ENCODE data around the gene PRSS12. TPM values are rescaled to one million over a fixed set of nuclear protein-coding genes. Genes with fewer than 3 reads are reported as not detected.

Gene PRSS12
- total RNA-seq, 1 experiment from 2014 or later = 14.1 TPM

DNA sequence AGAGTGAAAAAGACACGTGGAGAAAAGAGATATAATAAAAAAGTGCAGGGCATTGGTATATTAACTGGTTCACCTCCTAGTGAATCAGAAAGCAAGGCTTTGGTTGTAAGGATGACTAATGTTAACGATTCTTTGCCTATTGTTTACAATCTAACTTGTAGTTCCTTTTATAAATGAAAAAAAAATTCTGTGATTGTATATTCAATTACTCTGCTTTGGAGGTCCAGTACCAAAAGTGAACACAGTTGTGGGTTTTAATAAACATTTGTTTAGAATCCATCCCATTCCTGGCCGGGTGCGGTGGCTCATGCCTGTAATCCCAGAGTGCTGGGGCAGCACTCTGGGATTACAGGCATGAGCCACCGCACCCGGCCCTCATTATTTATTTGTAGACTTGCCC, 36.9 kb upstream of the PRSS12 start:
- peaks cover 11% of the 10 kb centered on the region for H3K27me3 Mint-ChIP-seq (ENCODE audit: low read depth)
- H3K9me3 Mint-ChIP-seq = peaks cover 19% of the 10 kb centered on the region
- DNase-seq (ENCODE audit: low spot score) = no peak
- POLR2A ChIA-PET = no interaction called here
- H3K27ac Mint-ChIP-seq = no peak overlapping the region
- CTCF ChIA-PET = no interaction called here
- no peak for ATAC-seq
- TF ChIP-seq PRRX2 (CRISPR knock-in tag; IDR thresholded peaks at IDR 0.05) (no peak), ZNF219 (CRISPR knock-in tag; IDR thresholded peaks at IDR 0.05; ENCODE audit: borderline replicate concordance) (no peak), MLX (CRISPR knock-in tag; IDR thresholded peaks at IDR 0.05) (no peak), AFF4 (CRISPR knock-in tag; IDR thresholded peaks at IDR 0.05; ENCODE audit: borderline replicate concordance) (no peak), ZNF423 (CRISPR knock-in tag; IDR thresholded peaks at IDR 0.05) (no peak), FOXK1 (CRISPR knock-in tag; IDR thresholded peaks at IDR 0.05) (no peak), EMX1 (CRISPR knock-in tag; IDR thresholded peaks at IDR 0.05) (no peak), SMAD4 (CRISPR knock-in tag; IDR thresholded peaks at IDR 0.05) (no peak), NR2C2 (CRISPR knock-in tag; IDR thresholded peaks at IDR 0.05) (no peak), ARID4B (CRISPR knock-in tag; IDR thresholded peaks at IDR 0.05; ENCODE audit: borderline replicate concordance) (no peak)
- TF ChIP-seq, protein P1, sequence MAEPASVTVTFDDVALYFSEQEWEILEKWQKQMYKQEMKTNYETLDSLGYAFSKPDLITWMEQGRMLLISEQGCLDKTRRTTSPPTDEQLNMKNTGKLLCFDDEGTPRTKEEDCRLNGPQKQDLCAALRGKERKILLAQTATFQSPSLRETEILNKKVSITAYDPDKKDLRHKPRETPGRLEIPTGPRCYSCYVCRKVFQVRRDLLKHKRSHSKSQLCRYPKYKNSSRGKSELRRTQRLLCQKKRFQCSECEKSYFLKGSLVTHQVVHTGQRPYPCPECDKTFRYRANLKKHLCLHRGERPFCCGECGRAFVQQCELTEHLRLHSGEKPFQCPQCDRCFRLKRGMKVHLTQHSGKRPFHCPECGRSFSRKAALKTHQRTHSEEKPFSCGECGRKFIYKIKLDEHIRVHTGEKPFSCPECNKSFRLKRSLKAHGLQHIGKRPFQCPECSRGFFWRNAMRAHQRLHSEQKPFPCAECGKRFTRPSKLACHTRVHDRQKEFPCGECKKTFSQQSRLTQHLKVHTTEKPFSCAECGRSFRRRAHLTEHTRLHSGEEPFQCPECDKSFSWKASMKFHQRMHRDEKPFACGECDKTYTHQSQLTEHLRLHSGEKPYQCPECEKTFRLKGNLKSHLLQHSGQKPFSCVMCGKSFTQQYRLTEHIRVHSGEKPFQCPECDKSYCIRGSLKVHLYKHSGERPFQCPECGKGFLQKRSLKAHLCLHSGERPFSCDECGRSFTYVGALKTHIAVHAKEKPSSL (CRISPR knock-in tag; conservative IDR thresholded peaks at IDR 0.05) = no peak
- TF ChIP-seq, protein P2, sequence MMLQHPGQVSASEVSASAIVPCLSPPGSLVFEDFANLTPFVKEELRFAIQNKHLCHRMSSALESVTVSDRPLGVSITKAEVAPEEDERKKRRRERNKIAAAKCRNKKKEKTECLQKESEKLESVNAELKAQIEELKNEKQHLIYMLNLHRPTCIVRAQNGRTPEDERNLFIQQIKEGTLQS (CRISPR knock-in tag; conservative IDR thresholded peaks at IDR 0.05) = no peak
- TF ChIP-seq, protein P3, sequence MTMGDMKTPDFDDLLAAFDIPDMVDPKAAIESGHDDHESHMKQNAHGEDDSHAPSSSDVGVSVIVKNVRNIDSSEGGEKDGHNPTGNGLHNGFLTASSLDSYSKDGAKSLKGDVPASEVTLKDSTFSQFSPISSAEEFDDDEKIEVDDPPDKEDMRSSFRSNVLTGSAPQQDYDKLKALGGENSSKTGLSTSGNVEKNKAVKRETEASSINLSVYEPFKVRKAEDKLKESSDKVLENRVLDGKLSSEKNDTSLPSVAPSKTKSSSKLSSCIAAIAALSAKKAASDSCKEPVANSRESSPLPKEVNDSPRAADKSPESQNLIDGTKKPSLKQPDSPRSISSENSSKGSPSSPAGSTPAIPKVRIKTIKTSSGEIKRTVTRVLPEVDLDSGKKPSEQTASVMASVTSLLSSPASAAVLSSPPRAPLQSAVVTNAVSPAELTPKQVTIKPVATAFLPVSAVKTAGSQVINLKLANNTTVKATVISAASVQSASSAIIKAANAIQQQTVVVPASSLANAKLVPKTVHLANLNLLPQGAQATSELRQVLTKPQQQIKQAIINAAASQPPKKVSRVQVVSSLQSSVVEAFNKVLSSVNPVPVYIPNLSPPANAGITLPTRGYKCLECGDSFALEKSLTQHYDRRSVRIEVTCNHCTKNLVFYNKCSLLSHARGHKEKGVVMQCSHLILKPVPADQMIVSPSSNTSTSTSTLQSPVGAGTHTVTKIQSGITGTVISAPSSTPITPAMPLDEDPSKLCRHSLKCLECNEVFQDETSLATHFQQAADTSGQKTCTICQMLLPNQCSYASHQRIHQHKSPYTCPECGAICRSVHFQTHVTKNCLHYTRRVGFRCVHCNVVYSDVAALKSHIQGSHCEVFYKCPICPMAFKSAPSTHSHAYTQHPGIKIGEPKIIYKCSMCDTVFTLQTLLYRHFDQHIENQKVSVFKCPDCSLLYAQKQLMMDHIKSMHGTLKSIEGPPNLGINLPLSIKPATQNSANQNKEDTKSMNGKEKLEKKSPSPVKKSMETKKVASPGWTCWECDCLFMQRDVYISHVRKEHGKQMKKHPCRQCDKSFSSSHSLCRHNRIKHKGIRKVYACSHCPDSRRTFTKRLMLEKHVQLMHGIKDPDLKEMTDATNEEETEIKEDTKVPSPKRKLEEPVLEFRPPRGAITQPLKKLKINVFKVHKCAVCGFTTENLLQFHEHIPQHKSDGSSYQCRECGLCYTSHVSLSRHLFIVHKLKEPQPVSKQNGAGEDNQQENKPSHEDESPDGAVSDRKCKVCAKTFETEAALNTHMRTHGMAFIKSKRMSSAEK (CRISPR knock-in tag; IDR thresholded peaks at IDR 0.05; ENCODE audit: borderline replicate concordance) = no peak
- no peaks in the 10 kb centered on the region for H3K4me1 Mint-ChIP-seq
- peaks cover 9% of the 10 kb centered on the region for H3K36me3 Mint-ChIP-seq
- no peak overlapping the region for H3K4me3 Mint-ChIP-seq

Measured in WTC11 (cell line).